GM19351 (cell line): ENCODE results near the gene AK8.
"Not testable (repeated sequence)": the region's sequence is repeated elsewhere in the genome, so short reads cannot be mapped to it uniquely, and the experiment has no call there.

Experiments
- ATAC-seq: cut with Tn5 transposase; IDR thresholded peaks from one replicate; pipeline ENCODE4 v1.9.1; 2021; ENCODE audit warnings: mild to moderate bottlenecking, moderate library complexity; ENCODE audit not compliant: unreplicated experiment

Gene AK8

GRCh38 chr9:132721661-132722060, 156.4 kb downstream of the AK8 start:
- ATAC-seq: no peak

DNA sequence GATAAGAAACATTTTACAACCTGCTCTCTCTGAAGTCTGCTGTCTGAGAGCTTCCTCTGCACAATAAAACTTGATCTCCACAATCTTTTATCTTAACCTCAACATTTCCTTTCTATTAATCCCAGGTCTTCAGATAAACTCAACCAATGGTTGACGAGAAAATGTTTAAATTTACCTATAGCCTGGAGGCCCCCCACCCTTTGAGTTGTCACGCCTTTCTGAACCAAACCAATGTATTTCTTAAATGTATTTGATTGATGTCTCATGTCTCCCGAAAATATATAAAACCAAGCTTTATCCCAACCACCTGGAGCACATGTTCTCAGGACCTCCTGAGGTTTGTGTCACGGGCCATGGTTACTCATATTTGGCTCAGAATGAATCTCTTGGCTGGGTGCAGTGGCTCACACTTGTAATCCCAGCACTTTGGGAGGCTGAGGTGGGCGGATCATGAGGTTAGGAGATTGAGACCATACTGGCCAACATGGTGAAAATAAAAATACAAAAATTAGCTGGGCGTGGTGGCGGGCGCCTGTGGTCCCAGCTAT, 159.6 kb downstream of the AK8 start:
- not testable (repeated sequence) for ATAC-seq

GRCh38 chr9:132717326-132717945, 160.6 kb downstream of the AK8 start:
- no peak for ATAC-seq

DNA sequence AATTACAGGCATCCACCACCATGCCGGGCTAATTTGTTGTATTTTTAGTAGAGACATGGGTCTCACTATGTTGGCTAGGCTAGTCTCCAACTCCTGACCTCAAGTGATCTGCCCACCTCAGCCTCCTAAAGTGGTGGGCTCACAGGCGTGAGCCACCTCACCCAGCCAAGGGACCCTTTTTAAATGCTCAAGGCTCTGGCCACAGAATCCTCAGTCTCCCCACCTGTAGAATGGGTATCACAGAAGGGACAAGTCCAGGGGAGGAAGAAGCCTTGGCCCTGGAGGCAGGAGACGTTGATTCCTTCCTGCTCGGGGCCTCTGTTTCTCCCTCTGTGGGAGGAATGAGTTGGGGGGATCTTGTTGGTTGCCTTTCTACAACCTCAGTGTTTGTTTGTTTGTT, 162.1 kb downstream of the AK8 start:
- ATAC-seq: no peak

GRCh38 chr9:132712753-132713152, 165.3 kb downstream of the AK8 start:
- ATAC-seq: no peak

DNA sequence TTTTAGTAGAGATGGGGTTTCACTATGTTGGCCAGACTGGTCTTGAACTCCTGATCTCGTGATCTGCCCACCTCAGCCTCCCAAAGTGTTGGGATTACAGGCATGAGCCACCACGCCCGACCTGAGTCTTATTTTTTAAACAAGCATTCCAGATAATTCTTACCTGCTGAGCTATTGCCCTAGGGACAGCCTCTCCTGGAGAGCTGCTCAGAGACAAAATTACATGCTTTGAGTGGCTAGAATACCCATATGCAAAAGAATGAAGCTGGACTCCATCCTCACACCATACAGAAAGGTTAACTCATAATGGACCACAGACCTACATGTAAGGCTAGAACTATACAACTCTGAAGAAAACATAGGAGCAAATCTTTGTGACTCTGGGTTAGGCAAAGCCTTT, 166.2 kb downstream of the AK8 start:
- no peak for ATAC-seq

DNA sequence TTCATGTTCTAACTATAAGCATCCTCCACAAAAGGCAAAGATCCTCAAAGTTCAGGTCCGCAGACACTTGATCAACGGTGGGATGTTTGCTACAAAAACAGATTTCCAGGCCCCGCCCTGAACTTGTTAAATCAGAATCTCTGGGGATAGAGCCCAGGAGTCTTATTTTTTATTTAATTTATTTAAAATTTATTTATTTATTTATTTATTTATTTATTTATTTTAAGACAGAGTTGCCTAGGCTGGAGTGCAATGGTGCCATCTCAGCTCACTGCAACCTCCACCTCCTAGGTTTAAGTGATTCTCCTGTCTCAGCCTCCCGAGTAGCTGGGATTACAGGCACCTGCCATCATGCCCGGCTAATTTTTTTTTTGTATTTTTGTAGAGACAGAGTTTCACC, 166.9 kb downstream of the AK8 start:
- ATAC-seq: not testable (repeated sequence)

DNA sequence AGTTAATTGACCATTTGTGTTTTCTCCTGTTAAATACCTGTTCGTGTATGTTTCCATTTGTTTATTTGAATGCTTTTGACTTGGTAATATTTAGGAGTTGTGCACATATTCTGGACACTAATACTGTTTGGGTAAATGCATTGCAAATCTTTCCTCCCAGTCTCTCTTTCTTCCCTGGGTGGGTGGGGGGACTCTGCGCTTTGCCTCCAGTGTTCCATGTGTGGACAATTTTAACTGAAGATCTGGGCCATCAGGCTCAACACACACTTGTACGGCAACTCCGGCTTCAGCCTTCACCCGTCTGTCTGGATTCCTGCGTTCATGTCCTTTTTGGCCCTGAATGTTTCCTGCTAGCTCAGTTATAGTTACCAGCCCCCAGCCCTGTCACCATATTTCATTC, 167.8 kb downstream of the AK8 start:
- no peak for ATAC-seq

DNA sequence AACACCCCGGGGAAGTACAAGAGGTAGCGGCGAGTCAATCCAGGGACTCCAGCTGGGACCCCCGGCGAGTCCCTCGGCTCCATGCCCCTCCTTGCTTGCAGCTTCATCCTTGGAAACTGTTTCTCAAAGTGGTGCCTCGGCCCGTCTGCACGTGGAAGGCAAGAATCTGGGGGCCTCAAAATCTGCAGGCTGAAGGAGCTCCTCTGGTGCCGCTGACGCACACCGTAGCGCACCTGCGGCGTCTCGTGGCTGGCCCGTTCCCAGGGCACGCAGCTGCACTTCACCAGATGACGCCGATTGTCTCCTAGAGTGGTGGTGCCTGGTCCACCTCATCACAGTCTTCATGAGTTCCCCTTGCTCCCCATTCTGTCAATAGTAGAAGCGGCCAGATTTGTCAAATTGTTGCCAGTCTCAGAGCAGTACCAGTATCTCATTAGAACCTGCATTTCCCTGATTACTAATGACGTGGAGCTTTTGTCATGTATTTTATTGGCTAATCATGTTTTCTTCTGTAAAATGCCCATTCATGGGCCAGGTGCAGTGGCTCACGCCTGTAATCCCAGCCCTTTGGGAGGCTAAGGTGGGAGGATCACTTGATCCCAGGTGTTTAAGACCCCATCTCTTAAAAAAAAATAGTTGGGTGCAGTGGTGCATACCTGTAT, 169.2 kb downstream of the AK8 start:
- no peak for ATAC-seq

DNA sequence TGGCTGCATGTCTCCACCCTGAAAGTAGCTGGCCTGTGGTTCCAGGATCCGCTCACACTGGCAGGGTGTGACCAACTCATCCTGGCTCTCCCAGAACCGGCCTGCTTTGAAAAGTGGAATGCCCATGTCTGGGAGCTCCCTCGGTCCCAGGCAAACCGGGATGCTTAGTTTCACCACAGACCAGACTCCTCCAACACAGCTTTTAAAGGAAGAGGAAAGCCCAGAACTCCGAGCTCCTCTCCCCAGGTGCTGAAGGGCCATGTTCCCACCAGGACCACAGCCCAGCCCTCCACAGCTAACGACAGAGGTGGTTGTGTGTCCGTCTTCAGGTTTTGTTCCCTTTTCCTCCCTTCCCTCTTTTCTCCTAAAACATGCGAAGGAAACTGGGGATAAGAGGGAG, 169.8 kb downstream of the AK8 start:
- no peak for ATAC-seq

DNA sequence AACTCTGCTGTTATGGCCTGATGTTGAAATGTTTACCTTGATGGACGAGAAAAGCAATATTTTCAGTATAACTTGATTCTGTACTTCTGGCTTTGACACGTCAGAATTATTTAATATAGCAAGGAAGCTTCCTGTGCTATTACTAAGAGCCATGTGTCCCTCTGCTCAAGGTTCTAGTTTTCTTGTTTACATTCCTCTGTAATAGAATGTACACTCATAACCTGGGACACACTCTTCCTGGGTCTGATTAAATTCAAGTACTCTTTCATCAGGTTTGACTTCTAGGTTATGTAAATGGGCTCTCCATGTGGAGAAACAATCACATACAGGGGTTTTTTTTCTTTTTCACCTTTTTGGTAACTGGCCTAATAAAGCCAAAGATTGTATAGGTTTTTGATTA, 174.7 kb downstream of the AK8 start:
- no peak for ATAC-seq

GRCh38 chr9:132702254-132702653, 175.8 kb downstream of the AK8 start:
- ATAC-seq: no peak

GRCh38 chr9:132699956-132700355, 178.1 kb downstream of the AK8 start:
- ATAC-seq: no peak

DNA sequence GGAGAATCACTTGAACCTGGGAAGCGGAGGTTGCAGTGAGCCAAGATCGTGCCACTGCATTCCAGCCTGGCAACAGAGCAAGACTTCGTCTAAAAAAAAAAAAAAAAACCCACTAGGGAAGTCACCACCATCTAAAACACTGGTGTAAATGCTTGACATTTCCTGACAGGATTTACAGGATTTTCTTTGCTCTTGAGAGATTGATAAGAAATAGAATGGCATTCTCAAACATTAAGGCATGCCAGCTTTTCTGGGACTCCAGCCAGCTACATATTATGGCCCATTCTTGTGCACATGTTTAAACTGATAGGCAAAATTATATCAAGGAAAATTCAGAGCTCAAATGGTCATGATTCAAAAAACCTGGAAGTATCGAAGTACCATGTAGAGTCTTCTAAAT, 179.1 kb downstream of the AK8 start:
- no peak for ATAC-seq

GRCh38 chr9:132697230-132697629, 180.9 kb downstream of the AK8 start:
- no peak for ATAC-seq

- ATAC-seq: no peak
Observed at GRCh38 chr9:132694144-132694543, 183.9 kb downstream of the AK8 start.

- no peak for ATAC-seq
Observed at GRCh38 chr9:132690696-132691095, 187.4 kb downstream of the AK8 start.

- no peak for ATAC-seq
Observed at GRCh38 chr9:132683873-132684272, 194.2 kb downstream of the AK8 start.

- ATAC-seq: no peak
Observed at GRCh38 chr9:132681561-132681960, 196.5 kb downstream of the AK8 start.

DNA sequence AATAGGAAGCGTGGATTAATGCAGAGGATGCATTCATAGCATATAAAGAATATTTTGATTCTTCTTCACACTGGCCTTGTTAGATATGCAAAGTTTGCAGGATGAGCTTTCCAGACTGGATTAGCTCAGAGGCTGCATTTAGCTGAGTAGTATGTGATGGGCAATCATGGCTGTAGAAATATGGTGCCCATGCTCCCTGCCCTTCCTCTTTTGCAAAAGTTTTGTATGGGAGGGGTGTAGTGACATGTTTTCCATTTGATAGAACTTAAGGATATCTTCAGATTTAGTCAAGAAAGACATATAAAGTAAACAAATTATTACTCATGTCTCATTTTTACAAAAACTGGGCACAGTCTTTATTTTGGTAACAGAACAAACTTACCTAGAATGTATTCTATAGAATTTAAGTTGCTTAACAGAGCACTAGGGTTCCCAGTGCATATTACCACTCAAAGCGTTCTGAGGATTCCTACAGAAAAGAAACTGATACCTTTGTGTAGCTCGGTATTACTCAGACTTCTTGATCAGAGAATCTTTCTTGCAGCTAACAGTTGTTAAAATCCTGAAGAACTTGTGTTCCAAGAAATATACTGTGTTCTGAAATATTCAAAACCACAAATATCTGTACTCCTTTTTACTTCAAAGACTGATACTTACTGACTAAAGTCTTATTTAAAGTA, 198.0 kb downstream of the AK8 start:
- ATAC-seq: no peak

- no peak for ATAC-seq
Observed at GRCh38 chr9:132677976-132678375, 200.1 kb downstream of the AK8 start.
